Cardiac fibroblast (primary cell): ENCODE measurements around the gene CEPT1.
A peak's percentile ranks its signal among the peaks of the same experiment; 100 is the strongest.

Experiments
- DNase-seq, 2 donors: peaks; one replicate each; pipeline versions ENCODE4 v3.0.0 to v3.0.0-alpha.2; 2010; ENCODE audit warnings: low read depth in 2 of 2
- H3K4me3 ChIP-seq, 2 donors: replicated peaks in 1 of 2; 1 replicate in 1 of 2; 2 replicates in 1 of 2; pipeline ENCODE4 v1.5.1; 2011; ENCODE audit warnings: low read depth in 2 of 2, low read length in 2 of 2, mild to moderate bottlenecking in 2 of 2, moderate library complexity in 1 of 2
- TF ChIP-seq, protein P1 (sequence below): IDR thresholded peaks from one replicate; pipeline ENCODE4 v1.5.1; 2011; ENCODE audit warnings: low read depth, mild to moderate bottlenecking, low read length, inconsistent platforms

CEPT1 gene

DNA sequence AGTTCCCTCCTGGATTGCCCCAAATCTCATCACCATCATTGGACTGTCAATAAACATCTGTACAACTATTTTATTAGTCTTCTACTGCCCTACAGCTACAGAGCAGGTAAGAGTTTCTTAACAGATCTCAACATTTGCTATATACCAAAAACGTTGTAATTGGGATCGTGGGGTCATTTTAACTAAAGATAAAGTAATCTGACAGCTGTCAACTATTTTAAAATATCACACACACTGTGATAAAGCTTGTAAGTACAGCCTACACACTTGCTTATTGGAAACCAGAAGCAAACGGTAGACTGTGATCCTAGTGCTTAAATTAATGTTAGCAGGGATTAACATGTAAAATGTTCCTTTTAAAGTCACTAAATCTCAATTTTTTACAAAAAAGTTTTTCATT lies 7.9 kb downstream of the CEPT1 start:
- TF ChIP-seq, protein P1, sequence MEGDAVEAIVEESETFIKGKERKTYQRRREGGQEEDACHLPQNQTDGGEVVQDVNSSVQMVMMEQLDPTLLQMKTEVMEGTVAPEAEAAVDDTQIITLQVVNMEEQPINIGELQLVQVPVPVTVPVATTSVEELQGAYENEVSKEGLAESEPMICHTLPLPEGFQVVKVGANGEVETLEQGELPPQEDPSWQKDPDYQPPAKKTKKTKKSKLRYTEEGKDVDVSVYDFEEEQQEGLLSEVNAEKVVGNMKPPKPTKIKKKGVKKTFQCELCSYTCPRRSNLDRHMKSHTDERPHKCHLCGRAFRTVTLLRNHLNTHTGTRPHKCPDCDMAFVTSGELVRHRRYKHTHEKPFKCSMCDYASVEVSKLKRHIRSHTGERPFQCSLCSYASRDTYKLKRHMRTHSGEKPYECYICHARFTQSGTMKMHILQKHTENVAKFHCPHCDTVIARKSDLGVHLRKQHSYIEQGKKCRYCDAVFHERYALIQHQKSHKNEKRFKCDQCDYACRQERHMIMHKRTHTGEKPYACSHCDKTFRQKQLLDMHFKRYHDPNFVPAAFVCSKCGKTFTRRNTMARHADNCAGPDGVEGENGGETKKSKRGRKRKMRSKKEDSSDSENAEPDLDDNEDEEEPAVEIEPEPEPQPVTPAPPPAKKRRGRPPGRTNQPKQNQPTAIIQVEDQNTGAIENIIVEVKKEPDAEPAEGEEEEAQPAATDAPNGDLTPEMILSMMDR: no peak
- DNase-seq: no peak
- no peak overlapping the region for H3K4me3 ChIP-seq

DNA sequence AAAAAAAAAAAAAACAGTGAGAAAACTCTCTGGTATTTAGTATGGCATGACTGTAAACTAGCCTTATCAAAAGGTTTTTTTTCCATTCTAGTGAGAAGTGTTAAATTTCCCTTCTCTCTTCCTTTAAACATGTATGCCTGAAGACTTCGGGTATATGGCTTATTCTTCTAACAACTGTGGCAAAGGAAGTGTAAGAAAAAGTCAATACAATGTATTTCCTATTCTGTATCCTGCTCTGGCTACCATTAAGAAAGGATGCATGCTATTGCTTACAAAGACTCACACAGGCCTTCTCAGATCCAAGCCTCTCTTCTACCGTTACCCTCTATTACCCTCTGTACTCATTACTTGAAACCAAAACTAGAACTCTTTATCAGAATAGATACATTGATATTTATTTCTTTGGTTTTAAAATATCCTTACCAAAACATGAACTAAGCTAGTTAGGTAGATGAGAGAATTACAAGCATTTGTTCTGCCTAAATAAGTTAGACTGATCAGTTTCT lies 8.4 kb downstream of the CEPT1 start:
- H3K4me3 ChIP-seq: no peak overlapping the region
- no peak for DNase-seq
- TF ChIP-seq, protein P1: no peak

DNA sequence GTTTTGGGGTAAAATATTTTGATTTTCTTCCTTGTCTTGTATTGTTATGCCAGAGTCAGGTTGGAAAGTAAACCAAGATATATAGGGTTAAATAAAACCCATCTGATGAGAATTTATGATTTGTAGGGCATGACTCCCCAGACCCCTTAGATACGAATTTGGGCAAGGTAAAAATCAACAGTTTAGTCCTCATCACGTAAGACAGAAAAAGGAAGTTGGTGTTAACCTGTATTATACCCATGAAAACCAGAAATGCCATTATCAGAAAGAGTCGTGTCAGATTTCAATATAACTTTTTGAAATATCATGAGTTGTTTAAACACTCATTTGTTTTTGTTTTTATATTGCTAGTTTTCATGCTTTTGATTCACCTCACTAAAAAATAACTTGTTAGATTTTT lies 11.8 kb downstream of the CEPT1 start:
- no peak overlapping the region for H3K4me3 ChIP-seq
- TF ChIP-seq, protein P1: no peak
- DNase-seq: no peak

DNA sequence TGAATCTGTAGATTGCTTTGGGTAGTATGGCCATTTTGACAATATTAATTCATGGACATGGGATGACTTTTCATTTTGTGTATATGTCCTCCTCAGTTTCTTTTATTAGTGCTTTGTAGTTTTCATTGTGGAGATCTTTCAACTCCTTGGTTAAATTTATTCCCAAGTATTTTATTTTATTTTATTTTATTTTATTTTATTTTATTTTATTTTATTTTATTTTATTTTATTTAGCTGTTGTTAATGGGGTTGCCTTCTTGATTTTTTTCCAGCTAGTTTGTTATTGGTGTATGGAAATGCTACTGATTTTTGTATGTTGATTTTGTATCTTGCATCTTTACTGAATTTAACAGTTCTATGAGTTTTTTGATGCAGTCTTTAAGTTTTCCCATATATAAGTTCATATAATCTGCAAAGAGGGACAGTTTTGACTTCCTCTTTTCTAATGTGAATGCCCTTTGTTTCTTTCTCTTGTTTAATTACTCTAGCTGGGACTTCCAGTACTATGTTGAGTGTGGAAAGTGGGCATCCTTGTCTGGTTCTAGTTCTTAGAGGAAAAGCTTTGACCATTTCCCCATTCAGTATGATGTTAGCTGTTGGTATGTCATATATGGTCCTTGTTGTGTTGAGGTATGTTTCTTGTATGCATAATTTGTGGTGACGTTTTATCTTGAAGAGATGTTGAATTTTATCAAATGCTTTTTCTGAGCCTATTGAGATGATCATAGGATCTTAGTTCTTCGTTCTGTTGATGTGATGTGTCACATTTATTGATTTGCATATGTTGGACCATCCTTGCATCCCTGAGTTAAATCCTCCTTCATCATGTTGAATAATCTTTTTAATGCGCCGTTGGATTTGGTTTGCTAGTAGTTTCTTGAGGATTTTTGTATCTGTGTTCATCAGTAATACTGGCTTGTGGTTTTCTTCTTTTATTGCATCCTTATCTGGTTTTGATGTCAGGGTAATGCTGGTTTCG lies 14.3 kb downstream of the CEPT1 start:
- no peak for DNase-seq
- TF ChIP-seq, protein P1: no peak

DNA sequence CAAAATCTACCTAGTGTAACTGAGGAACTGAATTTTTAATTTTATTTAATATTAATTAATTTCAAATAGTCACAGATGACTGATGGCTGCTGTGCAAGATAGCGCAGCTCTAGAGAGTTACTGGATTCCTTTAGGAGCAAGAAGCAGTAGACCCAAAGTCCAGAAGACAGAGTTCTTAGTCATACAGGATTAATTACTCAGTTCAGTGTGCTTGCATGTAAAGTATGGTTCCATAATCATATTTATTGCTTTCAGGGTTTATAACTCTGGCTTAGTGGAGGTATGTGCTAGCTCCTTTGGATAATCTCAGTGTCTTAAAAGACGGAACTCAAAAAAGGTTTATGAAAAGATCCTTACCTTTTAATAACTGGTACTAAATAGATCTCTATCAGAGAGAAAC lies 17.4 kb downstream of the CEPT1 start:
- TF ChIP-seq, protein P1: no peak
- H3K4me3 ChIP-seq: no peak overlapping the region
- no peak for DNase-seq

More for the DNA sequence above, 14.3 kb downstream of the CEPT1 start:
- no peak overlapping the region for H3K4me3 ChIP-seq

DNA sequence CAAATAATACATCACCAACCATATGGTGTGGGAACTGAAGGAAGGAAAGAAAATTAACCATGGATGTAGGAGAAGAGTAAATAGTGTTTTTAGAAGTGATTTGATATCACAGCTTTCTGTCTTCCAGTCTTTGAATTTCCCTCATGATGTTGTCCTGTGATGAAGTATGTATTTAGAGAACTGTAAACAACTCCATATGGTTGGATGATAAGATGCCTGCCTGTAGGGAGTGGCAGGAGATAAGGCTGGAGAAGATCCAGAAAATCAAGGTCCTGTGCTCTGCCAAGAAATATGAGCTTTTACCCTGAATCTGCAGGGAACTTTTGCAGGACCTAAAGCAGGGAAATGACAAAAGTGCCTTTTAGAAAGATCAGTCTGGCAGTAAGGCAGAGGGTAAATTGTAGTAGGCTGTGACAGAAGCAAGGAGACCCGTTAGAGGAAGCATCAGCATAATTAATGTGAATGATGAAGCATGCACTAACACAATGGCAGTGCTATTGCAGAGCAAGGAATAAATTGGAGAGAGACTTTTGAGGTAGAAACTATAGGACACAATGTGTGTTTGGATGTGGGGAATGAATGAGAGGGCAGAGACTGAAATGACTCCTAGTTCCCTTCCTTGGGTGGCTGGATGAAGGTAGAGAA lies 21.9 kb downstream of the CEPT1 start:
- peak in 1 of 2 donors; percentile 40 for DNase-seq
- no peak overlapping the region for H3K4me3 ChIP-seq
- TF ChIP-seq, protein P1: no peak
